PC-3 (cell line): ENCODE measurements around the gene TPPP. TPM values are rescaled to one million over a fixed set of nuclear protein-coding genes. Genes with fewer than 3 reads are reported as not detected.
"Not testable (repeated sequence)": the region's sequence is repeated elsewhere in the genome, so short reads cannot be mapped to it uniquely, and the experiment has no call there.

Experiments used
- ATAC-seq: fragments of 200-7000 bp; cut with Tn5 transposase; 2 replicates; pipeline ENCODE4 v1.9.1; 2020; ENCODE audit warnings: mild to moderate bottlenecking, moderate library complexity
- BruUV-seq: library from RNA; stranded (reverse); fragments of 400-500 nt; replicated peaks from 2 replicates; lab custom pipeline; 2021; lab: Mats Ljungman, UMichigan
- CTCF ChIA-PET: fragments of 300-600 bp; sonication (Branson Sonifier 250); formaldehyde crosslinking; loops from one replicate; lab custom pipeline; 2022; ENCODE audit warnings: antibody characterized with exemption; lab: Charles Lee
- POLR2A ChIA-PET: fragments of 300-600 bp; sonication (Branson Sonifier 250); formaldehyde crosslinking; loops from one replicate; lab custom pipeline; 2022; ENCODE audit warnings: antibody characterized with exemption; ENCODE audit not compliant: unreplicated experiment; lab: Charles Lee
- DNase-seq: peaks from one replicate; pipeline ENCODE4 v3.0.0-alpha.2; 2015
- H2AFZ ChIP-seq: fragments of 300-600 bp; sonication (generic); 2 replicates; pipeline ENCODE4 v1.6.0; 2016; ENCODE audit warnings: antibody characterized with exemption, low read length
- H3F3A ChIP-seq: fragments of 300-600 bp; sonication (generic); one replicate; pipeline ENCODE4 v1.6.0; 2017; ENCODE audit warnings: antibody characterized with exemption, low read length, control low read depth, mild to moderate bottlenecking; ENCODE audit not compliant: unreplicated experiment
- H3K27ac ChIP-seq: fragments of 300-600 bp; sonication (generic); 2 replicates; pipeline ENCODE4 v1.5.1; 2016; ENCODE audit warnings: mild to moderate bottlenecking, low read length
- H3K27me3 ChIP-seq: fragments of 300-600 bp; sonication (generic); 2 replicates; pipeline ENCODE4 v1.6.1; 2016; ENCODE audit warnings: low read length, mixed read lengths
- H3K36me3 ChIP-seq: fragments of 300-600 bp; sonication (generic); 2 replicates; pipeline ENCODE4 v1.6.1; 2016; ENCODE audit warnings: low read depth, mixed run types, low read length, mixed read lengths
- H3K4me1 ChIP-seq: fragments of 300-600 bp; sonication (generic); 2 replicates; pipeline ENCODE4 v1.5.1; 2016; ENCODE audit warnings: low read length; ENCODE audit not compliant: insufficient read depth
- H3K4me2 ChIP-seq: fragments of 300-600 bp; sonication (generic); 2 replicates; pipeline ENCODE4 v1.6.0; 2016; ENCODE audit warnings: low read length
- H3K4me3 ChIP-seq: fragments of 300-600 bp; sonication (generic); 2 replicates; pipeline ENCODE4 v1.5.1; 2016; ENCODE audit warnings: mild to moderate bottlenecking, low read length, mixed read lengths
- H3K79me2 ChIP-seq: fragments of 300-600 bp; sonication (generic); 2 replicates; pipeline ENCODE4 v1.6.1; 2017; ENCODE audit warnings: low read length, mixed read lengths
- H3K9ac ChIP-seq: fragments of 300-600 bp; sonication (generic); 2 replicates; pipeline ENCODE4 v1.6.0; 2016; ENCODE audit warnings: mild to moderate bottlenecking, low read length
- H3K9me2 ChIP-seq: fragments of 300-600 bp; sonication (generic); replicated peaks from 2 replicates; pipeline ENCODE4 v1.6.1; 2016; ENCODE audit warnings: mixed run types, low read length, mixed read lengths
- H3K9me3 ChIP-seq: fragments of 300-600 bp; sonication (generic); 2 replicates; pipeline ENCODE4 v1.6.1; 2016; ENCODE audit warnings: low read length, mixed read lengths
- H4K20me1 ChIP-seq: fragments of 300-600 bp; sonication (generic); 2 replicates; pipeline ENCODE4 v1.6.1; 2016; ENCODE audit warnings: low read length, mixed read lengths
- CTCF ChIP-seq: fragments of 300-600 bp; sonication (generic); conservative IDR thresholded peaks from 2 replicates; pipeline ENCODE4 v1.5.1; 2017; ENCODE audit warnings: antibody characterized with exemption, low read depth, mild to moderate bottlenecking, low read length
- EZH2 ChIP-seq: fragments of 300-600 bp; sonication (generic); IDR thresholded peaks from one replicate; pipeline ENCODE4 v1.6.1; 2017; ENCODE audit warnings: antibody characterized with exemption, mild to moderate bottlenecking, low read length; ENCODE audit not compliant: unreplicated experiment
- EZH2phosphoT487 ChIP-seq: fragments of 300-600 bp; sonication (generic); IDR thresholded peaks from 2 replicates; pipeline ENCODE4 v1.6.1; 2018; ENCODE audit warnings: mild to moderate bottlenecking, antibody characterized with exemption, low read length, borderline replicate concordance
- intact Hi-C: fragments of 100-400 bp; cut with micrococcal nuclease; formaldehyde crosslinking; loops from 2 replicates; pipeline ENCODE4 v1.9.0; 2023
- total RNA-seq: library from RNA; depleted of rRNA; stranded (reverse); fragments of >200 nt; gene quantifications from 2 replicates; pipeline ENCODE4 v1.2.3, GENCODE V29; 2014

TPPP gene
- total RNA-seq, 1 experiment from 2014 or later: 1.9 TPM

GRCh38 chr5:691817-692528, 1.2 kb downstream of the TPPP start:
- Histone ChIP-seq H3K36me3 (no peaks in the 10 kb centered on the region), H3K4me3 (peak overlapping the region; percentile 69), H3K27ac (no peak overlapping the region), H3K9ac (no peak overlapping the region), H3K9me2 (no peaks in the 10 kb centered on the region), H3K9me3 (no peaks in the 10 kb centered on the region), H3K27me3 (no peaks in the 10 kb centered on the region), H3K4me1 (no peaks in the 10 kb centered on the region), H3F3A (no peaks in the 10 kb centered on the region), H4K20me1 (no peaks in the 10 kb centered on the region), H2AFZ (no peak overlapping the region), H3K4me2 (peak overlapping the region; percentile 85), H3K79me2 (no peaks in the 10 kb centered on the region)
- no TSS peak for BruUV-seq
- DNase-seq (no peak), ATAC-seq (no peak)
- TF ChIP-seq EZH2phosphoT487 (no peak), CTCF (no peak), EZH2 (no peak)
- intact Hi-C loops: no loop called here
- POLR2A ChIA-PET: no interaction called here
- CTCF ChIA-PET: no interaction called here

GRCh38 chr5:691049-691448, 2.1 kb downstream of the TPPP start:
- intact Hi-C loops, H4K20me1 ChIP-seq, H3K4me2 ChIP-seq, H3K79me2 ChIP-seq, CTCF ChIA-PET, H3K4me3 ChIP-seq, H2AFZ ChIP-seq, H3K9me2 ChIP-seq, BruUV-seq, ATAC-seq, H3K4me1 ChIP-seq, H3K36me3 ChIP-seq, H3K27ac ChIP-seq, POLR2A ChIA-PET, H3K9me3 ChIP-seq, H3F3A ChIP-seq, DNase-seq, H3K27me3 ChIP-seq, H3K9ac ChIP-seq: not testable (repeated sequence)

DNA sequence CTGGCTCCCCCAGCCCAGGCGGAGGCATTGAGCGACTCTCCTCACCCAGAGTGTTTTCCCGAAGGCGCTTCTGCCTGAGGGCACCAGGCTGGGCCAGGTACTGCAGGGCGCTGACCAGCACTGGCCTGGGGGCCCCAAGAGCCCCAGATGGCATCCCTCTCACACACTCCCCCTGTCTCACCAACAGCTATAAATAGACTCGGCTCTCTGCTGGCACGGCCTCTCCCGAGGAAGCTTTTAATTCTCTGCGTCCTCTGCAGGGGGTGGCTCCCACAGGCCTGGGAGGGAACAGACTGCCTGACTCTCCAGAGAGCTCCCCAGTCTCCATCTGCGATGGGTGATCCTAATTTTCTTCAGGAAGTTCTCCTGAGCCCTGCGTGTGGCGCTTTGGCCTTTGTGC, 2.9 kb downstream of the TPPP start:
- H3K9ac ChIP-seq, BruUV-seq, DNase-seq, H3F3A ChIP-seq, H3K36me3 ChIP-seq, H3K79me2 ChIP-seq, H3K27ac ChIP-seq, H2AFZ ChIP-seq, CTCF ChIA-PET, POLR2A ChIA-PET, H3K27me3 ChIP-seq, H3K9me2 ChIP-seq, H3K4me2 ChIP-seq, H3K4me1 ChIP-seq, intact Hi-C loops, ATAC-seq, H3K4me3 ChIP-seq, H4K20me1 ChIP-seq, H3K9me3 ChIP-seq: not testable (repeated sequence)

DNA sequence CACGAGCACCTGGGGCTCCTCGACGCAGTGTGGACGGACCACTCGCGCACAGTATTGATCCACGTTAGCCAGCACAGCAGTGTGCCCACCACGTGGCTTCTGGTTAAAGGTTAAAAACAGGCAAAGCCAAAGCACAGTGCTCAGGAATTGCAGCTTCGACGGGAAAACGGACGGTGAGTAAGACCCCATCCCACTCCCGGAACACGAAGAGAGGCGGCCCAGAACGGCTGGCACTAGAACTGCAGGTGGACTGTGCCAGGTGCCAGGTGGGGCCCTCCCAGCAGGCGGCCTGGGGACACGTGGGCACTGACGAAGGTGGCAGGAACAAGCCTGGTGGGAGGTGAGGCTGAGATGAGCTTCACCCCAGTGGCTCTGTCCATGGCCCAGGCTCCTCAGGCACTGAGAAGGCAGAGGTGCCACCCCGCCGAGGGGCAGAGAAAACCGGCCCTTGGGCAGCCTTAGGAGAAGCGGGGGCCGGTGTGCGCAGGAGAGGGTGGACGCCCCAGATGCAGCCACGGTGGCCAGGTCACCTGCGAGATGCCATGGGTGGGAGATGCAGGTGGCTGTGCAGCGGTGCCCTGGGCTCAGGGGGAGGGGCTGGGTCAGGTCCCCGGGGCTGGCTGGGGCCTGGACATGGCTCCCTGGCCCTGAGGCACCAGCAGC, 4.7 kb downstream of the TPPP start:
- ATAC-seq, H3K4me1 ChIP-seq, intact Hi-C loops, H4K20me1 ChIP-seq, H3K4me2 ChIP-seq, POLR2A ChIA-PET, H3F3A ChIP-seq, H3K27ac ChIP-seq, H3K9ac ChIP-seq, H3K9me3 ChIP-seq, H3K4me3 ChIP-seq, DNase-seq, BruUV-seq, H3K27me3 ChIP-seq, CTCF ChIA-PET, H3K36me3 ChIP-seq, H3K9me2 ChIP-seq, H2AFZ ChIP-seq, H3K79me2 ChIP-seq: not testable (repeated sequence)

DNA sequence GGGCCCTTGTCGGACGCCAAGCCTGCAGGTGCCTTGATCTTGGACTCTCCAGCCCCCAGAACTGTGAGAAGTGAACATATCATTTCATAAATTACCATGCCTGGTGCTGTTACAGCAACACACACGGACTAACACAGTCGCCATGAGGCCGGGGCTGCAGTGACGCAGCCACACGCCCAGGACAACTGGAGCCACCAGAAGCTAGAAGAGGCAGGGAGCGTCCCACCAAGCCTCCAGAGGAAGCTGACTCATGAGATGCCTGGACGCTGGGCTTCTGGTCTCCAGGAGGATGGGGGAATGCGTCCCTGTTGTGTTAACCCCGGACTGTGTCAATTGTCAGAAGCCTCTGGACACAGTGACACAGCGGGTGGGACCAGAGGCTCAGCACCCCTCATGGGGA, 6.2 kb downstream of the TPPP start:
- H3K4me3 ChIP-seq, intact Hi-C loops, H3K36me3 ChIP-seq, H3K79me2 ChIP-seq, DNase-seq, BruUV-seq, H4K20me1 ChIP-seq, POLR2A ChIA-PET, H3K27me3 ChIP-seq, H3K9ac ChIP-seq, H3K9me2 ChIP-seq, H3K4me1 ChIP-seq, H3F3A ChIP-seq, H2AFZ ChIP-seq, H3K27ac ChIP-seq, H3K9me3 ChIP-seq, H3K4me2 ChIP-seq, CTCF ChIA-PET: not testable (repeated sequence)
- 0 out of 2 replicates have a peak, but pooled peaks have one; percentile 25 for ATAC-seq
